ENCODE data around the gene IFI27L2.

DNA sequence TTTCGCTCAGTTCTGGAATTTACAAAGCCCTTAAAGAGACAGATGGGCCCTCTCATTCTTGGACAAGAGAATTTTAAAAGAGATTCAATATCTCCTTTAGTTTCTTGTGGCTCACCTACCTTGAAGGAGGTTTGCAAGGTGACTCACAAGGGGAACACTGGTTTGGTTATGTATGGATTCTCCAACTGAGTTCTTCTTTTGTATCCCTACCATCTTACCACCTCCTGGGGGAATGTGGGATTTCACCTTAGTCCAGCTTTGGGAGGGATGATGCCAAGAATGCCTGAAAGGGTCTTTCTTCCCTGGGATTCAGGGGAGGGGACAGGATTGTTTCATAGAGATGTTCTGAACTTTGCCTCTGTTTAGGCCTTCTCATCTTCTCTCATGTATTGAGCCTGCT lies 48.4 kb upstream of the IFI27L2 start:
- no peak for TF ChIP-seq POLR2AphosphoS5 (IDR thresholded peaks at IDR 0.05; ENCODE audit: low read depth, low read length)
- TF ChIP-seq MAFK (IDR thresholded peaks at IDR 0.05; ENCODE audit: low read depth, low read length): no peak
